Fibroblast of skin of left biceps (primary cell): ENCODE measurements around the gene PRKAG2.

ENCODE experiments used
- DNase-seq, 2 experiments: peaks; one replicate each; pipeline ENCODE4 v3.0.0-alpha.2; 2013; ENCODE audit warnings: low read depth in 2 of 2

The PRKAG2 gene

GRCh38 chr7:151679071-151679708, 197.7 kb downstream of the PRKAG2 start:
- no peak for DNase-seq

- no peak for DNase-seq
Measured at GRCh38 chr7:151678227-151678604, 198.7 kb downstream of the PRKAG2 start.

GRCh38 chr7:151677581-151678226, 199.2 kb downstream of the PRKAG2 start:
- no peak for DNase-seq

GRCh38 chr7:151676759-151677158, 200.2 kb downstream of the PRKAG2 start:
- no peak for DNase-seq

GRCh38 chr7:151675196-151675920, 201.6 kb downstream of the PRKAG2 start:
- no peak for DNase-seq

GRCh38 chr7:151674161-151674920, 202.6 kb downstream of the PRKAG2 start:
- no peak for DNase-seq

- no peak for DNase-seq
Measured at GRCh38 chr7:151673216-151673615, 203.7 kb downstream of the PRKAG2 start.

GRCh38 chr7:151672716-151673115, 204.2 kb downstream of the PRKAG2 start:
- no peak for DNase-seq

GRCh38 chr7:151671514-151671913, 205.4 kb downstream of the PRKAG2 start:
- DNase-seq, result no peak

GRCh38 chr7:151669762-151670161, 207.2 kb downstream of the PRKAG2 start:
- no peak for DNase-seq

GRCh38 chr7:151666886-151667285, 210.0 kb downstream of the PRKAG2 start:
- no peak for DNase-seq

- peak; percentile 81 to 84 for DNase-seq
Measured at GRCh38 chr7:151665368-151665767, 211.5 kb downstream of the PRKAG2 start.

- no peak for DNase-seq
Measured at GRCh38 chr7:151664268-151664667, 212.6 kb downstream of the PRKAG2 start.

- no peak for DNase-seq
Measured at GRCh38 chr7:151663382-151664100, 213.4 kb downstream of the PRKAG2 start.

- DNase-seq, result no peak
Measured at GRCh38 chr7:151662251-151662826, 214.6 kb downstream of the PRKAG2 start.

GRCh38 chr7:151661587-151661986, 215.3 kb downstream of the PRKAG2 start:
- no peak for DNase-seq

GRCh38 chr7:151660141-151660540, 216.8 kb downstream of the PRKAG2 start:
- no peak for DNase-seq

GRCh38 chr7:151659219-151659618, 217.7 kb downstream of the PRKAG2 start:
- no peak for DNase-seq

GRCh38 chr7:151658778-151659177, 218.1 kb downstream of the PRKAG2 start:
- no peak for DNase-seq

GRCh38 chr7:151657173-151657572, 219.7 kb downstream of the PRKAG2 start:
- DNase-seq, result no peak

- no peak for DNase-seq
Measured at GRCh38 chr7:151655555-151655954, 221.4 kb downstream of the PRKAG2 start.
